ENCODE data around the gene COP1.

Gene COP1

GRCh38 chr1:175963740-175964139 is 243.3 kb downstream of the COP1 start:
- DNase-seq (ENCODE audit: low spot score) = no peak

GRCh38 chr1:175960169-175960568 is 246.9 kb downstream of the COP1 start:
- DNase-seq (ENCODE audit: low spot score) = no peak

- DNase-seq (ENCODE audit: low spot score) = no peak
Observed at GRCh38 chr1:175951627-175952026, 255.5 kb downstream of the COP1 start.

- no peak for DNase-seq (ENCODE audit: low spot score)
Observed at GRCh38 chr1:175947771-175948170, 259.3 kb downstream of the COP1 start.

- no peak for DNase-seq (ENCODE audit: low spot score)
Observed at GRCh38 chr1:175944591-175944990, 262.5 kb downstream of the COP1 start.

DNA sequence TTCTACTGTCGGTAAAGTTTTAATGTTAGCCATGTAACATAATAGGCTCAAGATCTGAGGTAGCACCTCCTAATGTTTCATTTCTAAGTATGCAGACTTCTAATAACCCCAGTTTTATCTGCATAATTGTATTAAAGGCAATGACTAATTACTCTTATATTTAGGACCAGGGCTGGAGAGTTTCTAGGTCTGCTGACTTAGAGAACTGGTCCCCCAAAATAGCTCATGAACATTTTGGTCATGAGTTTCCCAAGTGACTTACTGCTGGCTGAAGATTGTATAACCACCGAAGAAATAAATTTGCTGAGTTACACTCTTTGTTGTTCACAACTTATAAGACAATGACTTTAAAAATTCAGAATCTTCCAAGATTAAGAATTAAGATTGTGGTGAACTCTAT is 265.9 kb downstream of the COP1 start:
- DNase-seq (ENCODE audit: low spot score) = no peak

- no peak for DNase-seq (ENCODE audit: low spot score)
Observed at GRCh38 chr1:175936736-175937135, 270.4 kb downstream of the COP1 start.

DNA sequence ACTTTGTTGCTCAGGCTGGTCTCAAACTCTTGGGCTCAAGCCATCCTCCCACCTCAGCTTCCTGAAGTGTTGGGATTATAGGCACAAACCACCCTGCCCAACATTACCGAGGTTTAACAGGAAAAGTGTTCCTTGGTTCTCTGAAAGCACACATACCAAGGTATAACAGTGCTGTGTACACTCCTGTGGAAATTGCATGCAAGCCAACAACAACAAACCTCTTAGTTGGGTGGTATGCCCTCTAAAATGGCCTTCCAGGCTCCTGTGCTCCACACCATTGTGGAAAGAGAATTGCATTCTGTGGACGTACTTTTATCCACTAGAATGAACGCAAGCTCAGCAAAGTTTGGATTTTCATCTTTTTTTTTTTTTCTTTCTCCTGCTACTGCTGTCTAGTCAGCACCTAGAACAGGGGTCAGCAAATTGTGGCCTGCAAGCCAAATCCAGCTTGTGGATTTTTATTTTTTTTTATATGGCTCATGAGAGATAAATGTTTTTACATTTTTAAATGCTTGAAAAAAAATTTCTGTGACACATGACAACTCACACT is 271.4 kb downstream of the COP1 start:
- DNase-seq (ENCODE audit: low spot score) = no peak

- DNase-seq (ENCODE audit: low spot score) = no peak
Observed at GRCh38 chr1:175935166-175935565, 271.9 kb downstream of the COP1 start.

DNA sequence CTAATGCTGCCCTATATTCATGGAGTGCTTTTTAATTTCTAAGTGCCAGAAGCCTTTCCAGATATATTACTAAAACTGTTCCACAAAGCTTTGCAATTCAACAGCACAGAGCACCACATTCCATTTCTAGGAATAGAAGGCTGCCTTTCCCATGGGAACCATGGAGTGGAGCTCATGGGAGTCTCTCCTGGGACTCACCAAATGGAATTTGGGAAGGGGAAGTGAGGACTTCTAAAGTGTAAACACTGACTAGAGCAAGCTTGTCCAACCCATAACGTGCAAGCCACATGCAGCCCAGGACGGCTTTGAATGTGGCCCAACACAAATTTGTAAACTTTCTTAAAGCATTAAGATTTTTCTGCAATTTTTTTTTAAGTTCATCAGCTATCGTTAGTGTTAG is 273.3 kb downstream of the COP1 start:
- no peak for DNase-seq (ENCODE audit: low spot score)

DNA sequence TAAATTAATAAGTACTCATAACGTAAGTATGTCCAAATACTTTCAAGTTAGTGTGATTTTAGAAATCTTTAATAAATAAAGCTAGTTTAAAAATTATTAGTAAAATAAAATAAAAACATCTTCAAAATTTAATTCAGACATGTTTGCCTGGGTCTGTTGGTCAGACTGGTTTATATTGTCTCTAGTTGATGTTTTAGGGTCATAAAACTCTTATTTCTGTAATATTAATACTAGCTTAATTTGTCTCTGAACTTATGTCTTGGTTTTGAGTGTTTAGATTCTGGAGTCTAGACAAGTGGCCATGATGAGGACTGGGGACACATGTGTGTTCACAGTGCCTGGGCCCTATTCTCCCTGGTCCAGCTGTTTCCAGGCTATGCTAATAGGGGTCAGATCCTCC is 279.1 kb downstream of the COP1 start:
- DNase-seq (ENCODE audit: low spot score) = no peak

DNA sequence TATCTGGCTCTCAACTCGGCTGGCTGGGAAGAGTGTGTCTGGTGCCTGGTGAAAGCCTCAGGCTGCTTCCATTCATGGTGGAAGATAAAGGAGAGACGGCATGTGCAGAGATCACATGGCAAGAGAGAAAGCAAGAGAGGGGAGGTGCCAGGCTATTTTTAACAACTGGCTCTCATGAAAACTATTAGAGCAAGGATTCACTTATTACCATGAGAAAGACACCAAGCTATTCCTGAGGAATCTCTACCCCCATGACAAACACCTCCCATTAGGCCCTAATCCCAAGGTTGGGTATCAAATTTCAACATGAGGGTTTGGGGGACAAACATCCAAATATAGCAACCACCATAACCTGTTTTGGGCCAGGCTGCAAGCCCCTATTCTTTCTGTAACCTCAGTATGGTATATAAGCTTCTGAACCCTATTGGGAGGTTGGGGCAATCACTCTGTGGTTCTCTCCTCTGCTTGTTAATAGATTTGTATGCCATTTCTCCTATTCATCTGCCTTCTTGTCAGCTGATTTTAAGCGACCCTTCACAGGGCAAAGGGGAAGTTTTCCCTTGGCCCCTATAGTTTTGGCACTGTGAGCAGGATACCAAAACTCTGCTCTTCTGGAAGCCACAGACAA is 284.7 kb downstream of the COP1 start:
- DNase-seq (ENCODE audit: low spot score) = no peak

DNA sequence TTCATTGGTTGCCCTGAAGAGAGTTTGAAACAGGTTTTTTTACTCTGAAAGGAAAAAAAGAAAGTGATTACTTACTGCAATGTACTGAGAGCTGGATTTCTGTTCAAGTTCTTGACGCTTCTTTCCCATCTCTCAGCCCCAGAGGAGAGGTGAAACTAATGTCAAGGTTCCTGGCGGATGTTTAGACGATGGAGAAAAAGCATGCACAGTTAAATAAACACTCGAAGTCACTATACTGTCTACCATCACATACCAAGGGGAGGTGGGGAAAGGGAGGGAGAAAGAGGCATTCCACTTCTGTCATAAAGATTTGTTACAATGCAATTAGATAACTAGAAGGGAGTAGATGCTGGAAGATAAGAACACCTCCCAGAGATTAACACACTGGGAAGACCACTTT is 286.7 kb downstream of the COP1 start:
- DNase-seq (ENCODE audit: low spot score) = no peak

DNA sequence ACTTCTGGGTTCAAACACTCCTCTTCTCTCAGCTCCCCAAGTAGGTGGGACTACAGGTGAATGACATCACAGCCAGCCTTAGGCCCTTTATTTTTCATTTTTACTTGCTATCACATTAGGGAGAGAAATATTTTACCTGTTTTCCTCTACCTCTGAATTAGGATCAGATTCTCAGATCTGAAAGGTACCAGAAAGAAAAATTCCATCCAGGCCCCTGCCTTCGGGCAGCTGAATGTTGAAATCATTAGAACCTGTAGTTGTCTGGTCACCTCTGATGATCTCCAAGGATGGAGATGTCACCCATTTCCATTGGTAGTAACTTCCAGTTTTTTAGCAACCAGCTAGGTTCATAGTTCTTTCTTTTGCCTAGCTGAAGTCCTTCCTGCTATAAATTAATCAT is 288.1 kb downstream of the COP1 start:
- DNase-seq (ENCODE audit: low spot score) = no peak

DNA sequence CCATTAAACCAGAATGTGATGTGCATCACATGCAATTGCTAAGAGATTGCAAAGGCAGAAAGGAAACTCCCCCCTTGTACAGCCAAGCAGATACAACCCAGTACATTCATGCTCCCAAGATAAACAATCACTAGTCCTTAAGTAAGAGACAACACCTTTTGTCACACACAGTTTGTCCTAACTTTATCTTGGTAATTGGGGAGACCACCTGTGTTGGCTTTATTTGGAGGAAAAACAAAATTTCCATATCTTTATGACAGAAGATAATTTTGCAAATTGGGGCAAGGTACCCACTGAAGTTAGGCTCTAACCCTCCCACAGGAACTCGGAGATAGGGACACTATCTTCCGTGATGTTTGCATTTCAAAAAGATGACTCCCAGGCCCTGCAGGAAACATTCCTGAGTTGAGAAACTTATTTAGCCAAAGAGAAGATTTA is 288.7 kb downstream of the COP1 start:
- DNase-seq (ENCODE audit: low spot score) = no peak

DNA sequence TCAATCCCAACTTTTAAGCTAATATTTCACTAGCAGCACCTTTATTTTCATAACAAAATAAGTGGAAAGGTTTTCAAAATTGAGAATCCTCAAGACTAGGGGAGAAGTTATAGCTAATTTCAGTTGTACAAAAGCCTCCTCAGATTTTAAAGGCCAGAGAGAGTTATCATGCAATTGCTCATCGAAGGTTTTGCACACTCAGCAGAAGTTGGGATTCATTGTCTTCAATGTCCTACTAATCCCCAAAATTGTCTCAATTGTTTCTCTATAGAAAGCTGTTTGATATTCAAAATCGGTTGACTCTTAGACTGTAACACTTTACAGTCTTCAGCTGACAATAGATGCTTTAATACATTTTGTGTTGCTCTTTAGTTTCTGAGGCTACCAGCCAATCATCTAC is 293.0 kb downstream of the COP1 start:
- DNase-seq (ENCODE audit: low spot score) = no peak

GRCh38 chr1:175911138-175911537 is 295.9 kb downstream of the COP1 start:
- no peak for DNase-seq (ENCODE audit: low spot score)

- DNase-seq (ENCODE audit: low spot score) = no peak
Observed at GRCh38 chr1:175906370-175906769, 300.7 kb downstream of the COP1 start.

DNA sequence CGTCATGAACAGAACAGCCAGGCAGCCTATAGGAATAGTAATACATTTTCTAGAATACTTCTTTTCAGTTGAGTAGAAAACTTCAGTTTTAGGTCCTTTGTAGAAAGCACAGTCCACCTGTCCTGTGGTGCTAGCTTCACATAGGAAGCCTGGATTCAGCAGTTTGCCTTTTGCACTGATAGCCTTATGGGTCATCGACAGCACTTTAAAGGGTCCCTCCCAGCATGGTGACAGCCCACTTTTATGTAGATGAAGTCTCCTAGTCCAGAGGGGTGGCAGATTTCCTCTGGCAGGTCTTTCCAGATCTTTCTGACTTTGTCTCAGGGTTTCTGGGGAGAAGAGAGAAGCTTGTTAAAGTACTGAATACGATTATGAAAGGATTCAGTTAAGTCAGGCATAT is 302.3 kb downstream of the COP1 start:
- no peak for DNase-seq (ENCODE audit: low spot score)

DNA sequence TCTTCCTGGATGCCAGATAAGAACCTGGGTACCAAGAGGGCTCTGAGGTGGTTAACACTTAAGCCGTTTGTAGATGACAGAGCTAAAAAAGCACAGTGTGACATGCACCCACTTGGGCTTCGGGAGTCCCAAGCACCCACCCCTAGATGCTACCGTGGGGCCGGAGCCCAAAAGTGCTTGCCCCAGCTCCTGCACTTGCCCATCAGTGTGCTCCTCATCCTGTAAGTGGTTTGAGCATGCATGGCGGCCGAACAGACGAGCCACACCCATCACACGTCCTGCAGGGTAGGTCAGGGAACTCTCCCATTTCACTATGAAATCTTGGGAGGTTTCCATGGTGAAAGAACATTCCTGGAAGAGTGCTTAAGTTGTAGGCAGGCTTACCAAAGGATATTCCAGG is 304.8 kb downstream of the COP1 start:
- no peak for DNase-seq (ENCODE audit: low spot score)

DNA sequence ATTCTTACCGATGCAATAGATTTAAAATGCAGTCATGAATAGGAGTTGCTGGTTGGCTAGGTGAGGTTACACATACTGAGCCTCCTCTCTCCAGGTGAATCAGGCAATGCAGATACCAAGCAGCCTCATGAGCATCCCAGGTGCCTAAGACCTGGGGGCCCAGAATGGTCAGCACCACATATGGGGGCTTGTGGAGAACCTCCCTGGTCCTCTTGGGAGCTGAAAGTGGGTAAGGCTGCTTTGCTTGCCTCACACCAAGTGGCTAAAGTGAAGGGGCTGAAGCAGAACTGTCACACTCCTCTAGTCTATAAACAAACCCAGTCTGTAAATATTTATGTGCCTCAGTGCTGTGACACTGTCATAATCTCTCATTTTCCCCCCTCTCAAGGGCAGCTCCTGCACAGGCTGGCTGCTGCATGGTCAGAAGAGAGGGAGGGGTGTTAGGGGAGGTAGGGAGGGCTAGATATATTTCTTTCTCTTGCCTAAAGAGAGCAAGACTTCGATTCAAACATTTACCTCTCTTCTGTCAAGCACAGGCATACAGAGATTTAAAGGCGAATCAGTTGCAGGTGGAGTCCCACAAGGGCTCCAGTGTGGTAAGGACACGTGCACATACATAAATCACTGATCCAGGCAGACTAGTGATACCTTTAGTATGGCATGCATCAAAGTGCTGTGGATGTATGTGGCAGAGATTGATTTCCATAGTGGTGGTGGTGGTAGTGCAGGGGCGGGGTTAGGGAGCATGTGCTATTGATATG is 305.8 kb downstream of the COP1 start:
- no peak for DNase-seq (ENCODE audit: low spot score)

DNA sequence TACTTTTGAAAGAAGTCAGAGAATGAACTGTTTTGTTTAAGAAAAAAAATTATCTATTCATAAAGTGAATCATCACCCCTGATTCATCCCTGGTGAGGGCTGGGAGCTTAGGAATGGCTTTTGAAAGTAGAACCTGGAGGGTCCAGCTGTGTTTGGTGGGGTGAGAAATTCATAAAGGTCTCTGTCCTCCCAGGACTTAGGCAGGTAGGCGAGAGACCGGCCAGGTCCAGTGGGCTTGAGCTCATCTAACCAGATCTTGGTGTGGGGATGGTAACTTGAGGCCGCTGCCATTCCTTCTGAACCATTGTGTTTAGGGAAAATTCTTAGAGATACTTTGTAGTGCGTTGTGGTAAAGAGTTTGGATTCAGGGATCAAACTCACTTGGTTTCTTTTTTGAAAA is 306.9 kb downstream of the COP1 start:
- DNase-seq (ENCODE audit: low spot score) = no peak

DNA sequence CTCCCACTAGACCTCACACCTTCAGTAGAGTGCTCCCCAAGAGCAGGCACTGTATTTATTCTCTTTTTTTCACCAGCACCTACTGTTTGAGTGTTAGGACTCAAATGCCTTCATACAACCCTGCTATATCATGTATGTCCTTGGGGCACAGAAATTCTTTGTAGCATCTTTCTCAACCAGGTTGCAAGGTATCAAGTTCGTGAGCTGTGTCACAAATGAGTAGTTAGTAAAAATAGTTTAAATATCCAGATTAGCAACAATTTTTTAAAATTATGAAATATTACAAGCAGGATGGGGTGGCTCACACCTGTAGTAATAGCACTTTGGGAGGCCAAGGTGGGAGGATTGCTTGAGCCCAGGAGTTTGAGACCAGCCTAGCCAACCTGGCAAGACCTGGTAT is 311.1 kb downstream of the COP1 start:
- DNase-seq (ENCODE audit: low spot score) = no peak
